Nephron progenitor cell (in vitro differentiated cells): Measurements from ENCODE around the gene CDC37.
"Not testable (repeated sequence)": the region's sequence is repeated elsewhere in the genome, so short reads cannot be mapped to it uniquely, and the experiment has no call there.

Experiments
- DNase-seq: peaks from one replicate; pipeline ENCODE4 v3.0.0; 2021
- H3K27ac Mint-ChIP-seq: 2 replicates; pipeline ENCODE4 v1.8.0; 2021; ENCODE audit warnings: mild to moderate bottlenecking, moderate library complexity, mixed read lengths
- H3K27me3 Mint-ChIP-seq: 2 replicates; pipeline ENCODE4 v1.8.0; 2021; ENCODE audit warnings: mild to moderate bottlenecking, low read depth, mixed read lengths; ENCODE audit not compliant: poor library complexity
- H3K36me3 Mint-ChIP-seq: 2 replicates; pipeline ENCODE4 v1.8.0; 2021; ENCODE audit warnings: low read depth, mixed read lengths
- H3K4me1 Mint-ChIP-seq: 2 replicates; pipeline ENCODE4 v1.8.0; 2021; ENCODE audit warnings: mixed read lengths
- H3K4me3 Mint-ChIP-seq: 2 replicates; pipeline ENCODE4 v1.8.0; 2021; ENCODE audit warnings: mild to moderate bottlenecking, moderate library complexity, mixed read lengths
- H3K9me3 Mint-ChIP-seq: 2 replicates; pipeline ENCODE4 v1.8.0; 2021; ENCODE audit warnings: mild to moderate bottlenecking, moderate library complexity, mixed read lengths
- TF ChIP-seq, protein P1 (sequence below): fragments of 200-600 bp; sonication (generic); IDR thresholded peaks from 2 replicates; pipeline ENCODE4 v1.5.0; 2021; ENCODE audit warnings: antibody characterized with exemption

CDC37 gene

DNA sequence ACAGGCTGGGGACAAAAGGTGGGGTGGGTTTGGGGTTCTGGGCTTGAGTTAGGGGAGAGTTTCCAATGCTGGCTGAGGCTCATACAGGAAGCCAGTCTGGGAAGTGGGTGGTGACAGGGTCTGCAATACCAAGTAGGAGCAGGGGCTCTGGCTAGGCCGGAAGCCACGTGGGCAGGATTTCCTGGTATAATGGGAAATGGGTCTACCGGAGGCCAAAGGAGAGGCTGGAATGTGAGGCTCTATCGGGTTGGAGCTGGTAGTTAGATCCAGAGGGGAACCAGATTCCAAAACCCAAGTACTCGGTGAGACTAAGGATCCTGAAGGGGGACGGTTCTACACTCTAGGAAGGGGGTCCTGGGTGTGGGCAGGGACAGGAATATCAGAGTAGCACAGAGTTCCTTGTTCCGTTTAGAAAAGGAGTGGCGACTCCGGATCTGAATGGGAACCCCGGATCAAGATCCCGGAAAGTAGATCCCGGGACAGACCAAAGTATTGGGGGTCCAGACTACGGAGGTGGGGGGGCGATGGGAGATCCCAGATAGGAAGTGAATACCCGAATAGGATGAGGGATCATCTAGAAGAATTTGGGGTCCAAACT lies 802 bp downstream of the CDC37 start:
- H3K9me3 Mint-ChIP-seq: no peaks in the 10 kb centered on the region

DNA sequence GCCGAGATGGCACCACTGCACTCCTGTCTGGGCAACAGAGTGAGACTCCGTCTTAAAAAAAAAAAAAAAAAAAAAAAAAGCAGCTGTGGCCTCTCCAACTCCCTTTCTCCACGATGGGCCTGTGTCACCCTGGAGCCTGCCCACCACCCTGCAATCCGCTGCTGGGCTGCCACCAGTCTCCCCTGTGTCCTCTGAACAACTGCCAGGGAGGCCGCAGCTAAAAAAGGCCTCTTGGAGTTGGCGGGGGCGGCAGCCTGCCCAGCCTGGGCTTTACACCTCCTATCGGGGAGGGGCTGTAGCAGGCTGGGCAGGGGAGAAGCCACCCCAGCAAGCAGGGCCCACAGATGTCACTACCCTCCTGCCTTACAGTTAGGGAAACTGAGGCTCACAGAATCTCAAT lies 3.5 kb downstream of the CDC37 start:
- no peaks in the 10 kb centered on the region for H3K9me3 Mint-ChIP-seq
- DNase-seq: no peak
- no peak overlapping the region for H3K27ac Mint-ChIP-seq
- H3K4me1 Mint-ChIP-seq: peaks cover 22% of the 10 kb centered on the region
- H3K27me3 Mint-ChIP-seq: peaks cover 14% of the 10 kb centered on the region
- peaks cover 20% of the 10 kb centered on the region for H3K36me3 Mint-ChIP-seq
- no peak overlapping the region for H3K4me3 Mint-ChIP-seq
- TF ChIP-seq, protein P1, sequence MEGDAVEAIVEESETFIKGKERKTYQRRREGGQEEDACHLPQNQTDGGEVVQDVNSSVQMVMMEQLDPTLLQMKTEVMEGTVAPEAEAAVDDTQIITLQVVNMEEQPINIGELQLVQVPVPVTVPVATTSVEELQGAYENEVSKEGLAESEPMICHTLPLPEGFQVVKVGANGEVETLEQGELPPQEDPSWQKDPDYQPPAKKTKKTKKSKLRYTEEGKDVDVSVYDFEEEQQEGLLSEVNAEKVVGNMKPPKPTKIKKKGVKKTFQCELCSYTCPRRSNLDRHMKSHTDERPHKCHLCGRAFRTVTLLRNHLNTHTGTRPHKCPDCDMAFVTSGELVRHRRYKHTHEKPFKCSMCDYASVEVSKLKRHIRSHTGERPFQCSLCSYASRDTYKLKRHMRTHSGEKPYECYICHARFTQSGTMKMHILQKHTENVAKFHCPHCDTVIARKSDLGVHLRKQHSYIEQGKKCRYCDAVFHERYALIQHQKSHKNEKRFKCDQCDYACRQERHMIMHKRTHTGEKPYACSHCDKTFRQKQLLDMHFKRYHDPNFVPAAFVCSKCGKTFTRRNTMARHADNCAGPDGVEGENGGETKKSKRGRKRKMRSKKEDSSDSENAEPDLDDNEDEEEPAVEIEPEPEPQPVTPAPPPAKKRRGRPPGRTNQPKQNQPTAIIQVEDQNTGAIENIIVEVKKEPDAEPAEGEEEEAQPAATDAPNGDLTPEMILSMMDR: no peak

More for the DNA sequence above, 802 bp downstream of the CDC37 start:
- Mint-ChIP-seq H3K4me3 (peak overlapping the region; percentile 98), H3K27me3 (peaks cover 40% of the 10 kb centered on the region), H3K36me3 (peaks cover 5% of the 10 kb centered on the region), H3K4me1 (peaks cover 29% of the 10 kb centered on the region), H3K27ac (peak overlapping the region; percentile 78)
- TF ChIP-seq, protein P1: no peak
- DNase-seq: no peak

DNA sequence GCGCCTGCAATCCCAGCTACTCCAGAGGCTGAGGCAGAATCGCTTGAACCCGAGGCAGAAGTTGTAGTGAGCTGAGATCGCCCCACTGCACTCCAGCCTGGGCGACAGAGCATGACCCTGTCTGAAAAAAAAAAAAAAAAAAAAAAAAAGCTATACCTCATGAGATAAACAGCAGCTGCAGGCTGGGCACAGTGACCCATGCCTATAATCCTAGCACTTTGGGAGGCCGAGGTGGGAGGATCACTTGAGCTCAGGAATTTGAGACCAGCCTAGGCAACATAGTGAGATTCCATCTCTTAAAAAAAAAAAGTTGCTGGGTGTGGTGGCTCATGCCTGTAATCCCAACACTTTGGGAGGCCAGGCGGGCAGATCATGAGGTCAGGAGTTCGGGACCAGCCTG lies 4.0 kb downstream of the CDC37 start:
- not testable (repeated sequence) for DNase-seq, H3K27ac Mint-ChIP-seq, H3K27me3 Mint-ChIP-seq, H3K4me3 Mint-ChIP-seq, H3K9me3 Mint-ChIP-seq
- Mint-ChIP-seq H3K4me1 (peaks cover 22% of the 10 kb centered on the region), H3K36me3 (peaks cover 21% of the 10 kb centered on the region)

DNA sequence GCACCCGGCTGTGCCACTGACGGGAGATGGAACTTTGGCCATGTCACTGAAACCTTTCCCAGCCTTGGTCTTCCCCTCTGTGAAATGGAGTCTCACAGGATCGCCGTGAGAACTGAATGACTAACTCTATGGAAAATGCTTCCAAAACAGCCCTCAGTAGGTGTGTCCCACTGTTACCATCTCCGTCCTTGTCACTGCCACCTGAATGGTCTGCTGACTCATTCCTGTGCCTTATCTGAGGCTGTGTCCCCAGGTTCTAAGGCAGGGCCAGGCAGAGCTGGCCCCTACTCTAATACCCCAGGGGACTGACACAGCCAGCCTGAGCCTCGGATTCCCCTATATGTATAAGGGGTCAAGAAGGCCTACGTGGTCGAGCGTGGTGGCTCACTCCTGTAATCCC lies 4.5 kb downstream of the CDC37 start:
- Mint-ChIP-seq H3K4me1 (peaks cover 22% of the 10 kb centered on the region), H3K9me3 (no peaks in the 10 kb centered on the region), H3K36me3 (peaks cover 21% of the 10 kb centered on the region), H3K4me3 (no peak overlapping the region), H3K27me3 (peaks cover 4% of the 10 kb centered on the region), H3K27ac (no peak overlapping the region)
- TF ChIP-seq, protein P1: no peak
- DNase-seq: no peak

DNA sequence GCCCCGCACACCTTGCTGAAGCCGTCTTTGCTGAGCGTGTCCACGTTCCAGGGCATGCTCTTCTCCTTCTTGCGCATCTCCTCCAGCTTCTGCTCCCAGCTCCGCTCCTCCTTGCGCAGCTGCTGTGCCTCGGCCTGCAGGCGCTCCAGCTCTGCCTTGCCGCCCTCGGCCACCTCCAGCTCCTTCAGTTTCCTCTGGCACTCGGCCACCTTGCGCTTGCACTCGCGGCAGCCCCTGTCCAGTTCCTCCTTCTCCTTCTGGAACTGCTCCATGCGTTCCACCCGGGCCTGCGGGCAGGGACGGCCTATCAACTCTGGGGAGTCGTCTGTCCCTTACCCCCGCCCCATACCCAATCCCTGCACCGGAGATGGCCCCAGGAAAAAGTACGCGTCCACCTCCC lies 7.4 kb downstream of the CDC37 start:
- Mint-ChIP-seq H3K27me3 (no peaks in the 10 kb centered on the region), H3K4me1 (peaks cover 2% of the 10 kb centered on the region), H3K9me3 (no peaks in the 10 kb centered on the region), H3K36me3 (peaks cover 32% of the 10 kb centered on the region), H3K27ac (no peak overlapping the region), H3K4me3 (no peak overlapping the region)
- TF ChIP-seq, protein P1: no peak
- no peak for DNase-seq

DNA sequence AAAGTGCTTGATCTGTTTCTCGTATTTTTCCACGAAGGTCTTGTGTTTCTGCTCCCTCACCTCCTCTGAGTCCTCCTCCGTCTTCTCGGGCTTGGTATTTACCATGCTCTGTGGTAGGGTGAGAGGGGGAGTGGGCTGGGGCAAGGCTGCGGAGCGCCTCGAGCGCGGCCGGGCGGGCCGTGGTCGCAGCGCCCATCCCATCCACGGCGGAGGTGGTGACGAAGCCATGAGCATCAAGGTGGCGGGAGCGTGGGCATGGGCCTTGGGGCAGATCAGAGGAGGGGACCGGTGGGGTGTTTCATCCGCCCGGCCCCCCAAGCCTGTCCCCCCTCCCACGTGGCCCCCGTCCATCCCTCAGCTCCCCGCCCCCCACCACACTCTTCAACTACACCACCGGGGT lies 7.9 kb downstream of the CDC37 start:
- no peaks in the 10 kb centered on the region for H3K4me1 Mint-ChIP-seq
- no peaks in the 10 kb centered on the region for H3K27me3 Mint-ChIP-seq
- H3K9me3 Mint-ChIP-seq: no peaks in the 10 kb centered on the region

More for the DNA sequence above, 7.9 kb downstream of the CDC37 start:
- no peak for DNase-seq
- Mint-ChIP-seq H3K27ac (no peak overlapping the region), H3K36me3 (peaks cover 36% of the 10 kb centered on the region), H3K4me3 (no peak overlapping the region)
- TF ChIP-seq, protein P1: no peak
